ENCODE results near the gene LCN12.

Gene LCN12

GRCh38 chr9:136958898-136959850, 7.1 kb downstream of the LCN12 start:
- DNase-seq (ENCODE audit: low read depth) = no peak

GRCh38 chr9:136960212-136960937, 8.3 kb downstream of the LCN12 start:
- DNase-seq (ENCODE audit: low read depth) = no peak

GRCh38 chr9:136960938-136961275, 8.8 kb downstream of the LCN12 start:
- DNase-seq (ENCODE audit: low read depth) = no peak

DNA sequence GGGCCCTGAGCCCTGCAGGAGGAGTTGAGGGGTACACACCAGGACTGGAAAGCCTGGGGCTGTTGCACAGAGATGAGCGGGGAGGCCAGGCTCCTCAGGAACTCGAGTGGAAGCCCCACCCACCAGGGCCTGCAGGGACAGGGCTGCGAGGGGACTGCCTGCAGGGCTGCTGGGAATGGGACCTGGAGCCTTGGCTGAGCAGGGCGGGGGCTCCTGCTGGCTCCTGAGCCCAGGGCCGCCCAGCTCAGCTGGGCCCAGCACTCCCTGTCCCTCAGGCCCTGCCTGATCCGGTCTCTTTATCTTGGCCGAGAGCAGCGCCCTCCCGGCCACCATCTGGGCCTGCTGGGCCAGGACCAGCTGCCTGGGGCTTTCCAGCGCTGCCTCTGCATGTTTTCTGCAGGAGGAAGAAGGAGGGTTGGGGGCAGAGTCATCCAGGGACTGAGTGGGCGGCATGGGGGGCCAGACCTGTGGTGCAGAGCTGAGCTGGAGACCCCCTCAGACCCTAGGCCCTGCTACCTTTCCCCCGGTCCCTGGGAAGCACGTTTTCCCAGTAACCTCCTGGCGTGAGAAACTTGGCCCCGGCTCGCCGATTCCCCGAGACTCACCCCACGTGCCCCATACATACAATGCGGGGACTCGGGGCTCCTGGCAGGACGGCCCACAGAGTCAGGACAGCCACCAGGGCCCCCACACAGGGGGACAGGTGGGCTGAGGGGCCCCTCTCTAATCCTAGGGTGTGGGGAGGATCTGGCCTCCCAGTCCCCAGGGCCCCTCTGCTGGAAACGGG, 9.4 kb downstream of the LCN12 start:
- DNase-seq (ENCODE audit: low read depth) = no peak

DNA sequence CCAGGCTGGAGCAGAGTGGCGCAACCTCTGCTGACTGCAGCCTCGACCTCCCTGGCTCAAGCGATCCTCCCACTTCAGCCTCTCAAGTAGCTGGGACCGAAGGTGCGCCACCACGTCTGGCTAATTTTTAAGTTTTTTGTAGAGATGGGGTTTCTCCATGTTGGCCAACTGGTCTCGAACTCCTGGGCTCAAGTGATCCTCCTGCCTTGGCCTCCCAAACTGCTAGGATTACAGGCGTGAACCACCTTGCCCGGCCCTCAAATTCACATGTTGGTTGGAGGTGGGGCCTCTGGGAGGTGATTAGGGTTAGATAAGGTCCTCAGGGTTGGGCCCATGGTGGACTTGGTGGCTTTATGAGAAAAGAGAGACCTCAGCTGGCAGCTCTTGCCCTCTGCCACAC, 10.1 kb downstream of the LCN12 start:
- no peak for DNase-seq (ENCODE audit: low read depth)

DNA sequence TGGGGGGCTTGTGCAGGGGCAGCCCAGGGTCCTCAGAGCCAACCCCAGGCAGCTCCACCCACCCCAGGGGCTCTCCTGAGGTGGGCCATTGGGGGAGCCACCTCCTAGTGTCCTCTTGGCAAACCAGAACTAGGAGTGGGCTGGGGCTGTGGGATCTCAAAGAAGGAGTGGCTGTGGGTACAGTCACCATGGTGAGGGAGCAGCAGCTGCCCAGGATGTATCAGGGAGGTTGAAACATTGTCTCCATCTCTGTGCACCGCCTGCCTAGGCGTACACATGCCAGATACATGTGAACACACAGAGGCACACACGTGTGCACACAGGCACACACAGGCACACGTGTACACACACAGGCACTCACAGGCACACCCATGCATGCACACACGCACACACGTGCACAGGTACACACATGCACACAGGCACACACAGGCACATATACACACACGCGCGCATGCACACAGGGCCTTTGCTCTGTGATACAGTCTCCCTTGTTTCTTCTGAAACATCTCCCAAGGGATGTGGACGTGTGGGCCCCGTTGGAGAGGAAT, 10.7 kb downstream of the LCN12 start:
- no peak for DNase-seq (ENCODE audit: low read depth)

DNA sequence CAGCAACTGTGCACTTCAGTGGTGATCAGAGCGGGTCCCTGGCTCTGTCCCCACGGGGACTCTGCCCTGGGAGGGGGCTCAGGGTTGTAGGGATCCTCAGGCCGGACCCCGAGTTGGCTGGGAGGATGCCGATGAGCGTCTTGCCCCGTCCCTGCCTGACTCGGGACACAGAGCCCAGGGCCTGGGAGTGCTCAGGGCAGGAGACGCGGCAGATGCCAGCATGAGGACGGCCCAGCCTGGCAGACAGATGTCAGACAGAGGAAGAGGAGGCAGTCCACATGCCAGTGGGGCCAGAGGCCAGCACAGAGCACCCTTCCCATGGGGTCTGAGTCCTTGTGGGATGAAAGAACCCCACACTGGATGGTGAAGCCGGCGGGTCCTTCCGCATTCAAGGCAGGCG, 11.3 kb downstream of the LCN12 start:
- no peak for DNase-seq (ENCODE audit: low read depth)

DNA sequence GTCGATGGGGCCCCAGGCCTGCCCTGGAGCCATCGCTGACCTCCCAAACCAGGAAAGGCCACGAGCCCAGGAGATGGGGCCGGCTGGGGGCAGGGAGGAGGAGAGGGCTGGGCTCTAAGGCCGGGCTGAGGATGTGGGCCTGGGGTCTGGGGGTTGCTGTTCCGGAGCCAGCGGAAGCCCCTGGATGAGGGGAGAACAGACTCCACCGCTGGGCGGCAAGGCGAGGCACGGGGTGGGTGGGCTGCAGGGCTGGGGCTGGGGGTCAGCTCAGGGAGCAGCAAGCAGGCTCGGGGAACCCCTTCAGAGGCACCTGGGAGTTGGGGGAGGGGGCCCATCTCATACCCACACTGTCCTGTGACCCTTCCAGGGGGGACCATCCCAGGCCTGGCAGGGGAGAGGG, 11.7 kb downstream of the LCN12 start:
- no peak for DNase-seq (ENCODE audit: low read depth)

DNA sequence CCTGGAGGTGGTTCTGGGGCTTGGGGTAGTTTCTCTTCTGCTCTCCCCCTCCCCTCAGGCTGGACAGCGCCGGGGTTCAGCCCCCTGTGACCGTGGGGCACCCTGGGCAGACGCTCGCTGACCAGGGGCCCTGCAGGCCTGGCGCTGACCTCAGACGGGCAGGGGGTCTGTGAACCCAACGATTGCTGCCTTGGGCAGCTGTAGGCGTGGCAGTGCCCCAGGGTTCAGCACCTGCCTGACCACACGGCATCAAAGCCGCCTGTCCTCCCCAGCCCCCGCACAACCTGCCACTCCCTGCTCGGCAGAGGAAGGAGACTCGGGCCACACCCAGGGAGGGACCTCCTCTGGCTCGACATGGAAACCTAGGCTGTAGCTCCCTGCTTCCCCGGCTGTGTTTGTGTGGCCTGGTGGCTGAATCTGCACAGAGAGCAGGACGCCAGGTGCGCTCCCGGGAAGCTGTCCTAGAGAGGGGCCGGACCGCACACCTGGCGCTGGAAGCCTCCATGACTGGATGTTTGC, 12.2 kb downstream of the LCN12 start:
- no peak for DNase-seq (ENCODE audit: low read depth)

- DNase-seq (ENCODE audit: low read depth) = no peak
Measured at GRCh38 chr9:136964833-136965422, 12.9 kb downstream of the LCN12 start.

DNA sequence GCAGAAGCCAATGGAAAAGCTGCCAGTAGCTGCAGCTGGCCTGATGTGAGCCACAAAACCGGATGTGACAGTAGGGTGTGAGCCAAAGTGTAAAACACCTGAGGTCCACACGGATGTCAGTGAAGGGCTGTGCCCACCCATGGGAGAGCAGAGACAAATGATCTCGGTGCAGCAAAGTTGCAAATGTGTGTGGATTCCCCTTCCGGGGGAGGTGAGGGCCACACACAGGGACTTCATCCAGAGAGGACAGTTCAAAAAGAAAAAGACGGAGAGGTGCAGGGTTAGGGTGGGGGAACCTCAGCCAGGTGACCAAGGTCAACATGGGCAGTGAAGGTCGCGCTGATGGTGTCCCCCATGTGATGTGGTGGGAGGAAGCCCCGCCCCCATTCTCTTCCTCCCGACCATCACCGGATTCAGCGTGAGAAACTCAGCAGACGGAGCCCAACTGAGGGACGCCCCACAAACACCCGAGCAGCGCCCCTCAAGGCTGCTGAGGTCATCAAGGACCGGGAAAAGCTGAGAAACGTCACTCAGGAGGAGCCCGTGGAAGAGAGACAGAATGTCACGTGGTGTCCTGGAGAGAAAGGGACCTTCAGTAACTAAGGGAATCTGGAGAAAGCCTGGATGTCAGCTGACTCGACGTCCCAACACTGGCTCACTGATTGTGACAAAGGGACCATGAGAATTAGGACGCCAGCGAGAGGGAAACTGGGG, 13.9 kb downstream of the LCN12 start:
- DNase-seq (ENCODE audit: low read depth) = no peak

DNA sequence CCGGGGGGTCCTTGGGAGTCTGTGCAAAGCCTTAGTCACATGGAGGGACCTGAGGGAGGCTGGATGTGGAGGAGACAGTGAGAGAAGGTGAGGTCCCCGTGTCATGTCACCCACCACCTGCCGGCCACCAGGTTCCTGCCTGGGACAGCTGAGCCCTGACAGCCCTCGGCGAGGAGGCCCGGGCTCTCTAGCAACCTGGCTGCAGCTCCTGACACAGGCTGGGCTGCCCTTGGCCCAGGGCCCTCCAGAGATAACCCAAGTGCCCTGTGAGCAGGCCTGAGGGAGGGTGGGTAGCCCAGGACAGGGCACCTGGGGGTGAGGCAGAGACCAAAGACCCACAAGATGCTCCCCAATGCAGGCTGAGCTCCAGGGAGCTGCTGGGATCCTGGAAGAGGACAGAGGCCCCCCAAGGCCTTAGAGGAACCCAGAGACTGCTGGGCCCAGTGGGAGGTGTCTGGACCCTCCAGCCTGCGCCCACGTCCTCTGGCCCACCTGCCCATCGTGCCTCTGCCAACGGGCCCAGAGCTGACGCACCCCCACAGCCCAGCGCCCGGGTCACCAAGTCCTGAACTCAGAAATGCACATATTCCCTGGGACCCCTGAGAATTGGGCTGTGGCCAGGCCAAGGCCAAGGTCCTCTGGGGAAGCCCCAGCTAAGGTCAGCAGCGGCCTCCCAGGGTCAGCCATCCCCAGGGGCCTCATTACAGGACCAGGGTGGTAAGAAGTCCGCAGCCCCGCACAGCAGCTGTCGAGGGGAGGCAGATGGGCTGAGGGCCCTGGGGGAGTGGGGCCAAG, 16.5 kb downstream of the LCN12 start:
- no peak for DNase-seq (ENCODE audit: low read depth)

DNA sequence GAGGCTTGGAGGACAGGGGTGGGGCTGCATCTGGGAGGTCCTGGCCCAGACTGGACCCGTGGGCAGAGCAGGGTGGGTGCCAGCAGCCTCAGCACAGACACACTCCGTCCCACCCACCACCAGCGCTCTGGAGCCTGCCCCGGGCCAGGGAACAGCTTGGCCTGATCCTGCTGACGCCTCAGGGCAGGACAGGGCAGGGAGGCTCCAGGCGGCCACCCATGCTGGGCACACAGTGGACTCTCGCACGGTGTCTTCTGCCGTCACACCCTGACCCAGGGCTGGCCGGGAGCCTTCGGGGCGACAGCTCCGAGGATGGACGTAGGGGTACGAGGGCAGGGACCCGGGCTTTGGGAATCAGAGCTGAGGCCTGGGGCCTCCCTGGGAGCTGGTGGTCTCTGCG, 17.1 kb downstream of the LCN12 start:
- DNase-seq (ENCODE audit: low read depth) = no peak

DNA sequence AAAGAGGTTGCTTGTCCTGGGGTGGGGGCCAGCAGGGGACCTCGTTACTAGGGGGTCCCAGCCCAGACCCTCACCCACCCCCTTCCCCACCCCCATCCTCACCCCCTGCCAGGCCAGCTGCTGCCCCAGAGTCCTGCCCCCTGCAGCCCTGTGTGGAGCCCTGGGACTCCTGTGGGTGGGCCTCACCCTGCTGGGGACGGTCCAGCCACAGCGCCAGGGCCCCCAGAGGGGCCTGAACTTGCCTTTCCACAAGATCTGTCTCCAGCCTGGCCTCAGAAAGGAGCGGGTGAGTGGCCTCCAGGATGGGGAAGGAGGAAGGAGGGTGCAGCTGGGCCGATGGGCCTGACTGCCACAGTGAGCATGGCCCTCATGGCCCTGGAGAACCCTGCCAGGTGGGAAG, 17.7 kb downstream of the LCN12 start:
- DNase-seq (ENCODE audit: low read depth) = no peak

DNA sequence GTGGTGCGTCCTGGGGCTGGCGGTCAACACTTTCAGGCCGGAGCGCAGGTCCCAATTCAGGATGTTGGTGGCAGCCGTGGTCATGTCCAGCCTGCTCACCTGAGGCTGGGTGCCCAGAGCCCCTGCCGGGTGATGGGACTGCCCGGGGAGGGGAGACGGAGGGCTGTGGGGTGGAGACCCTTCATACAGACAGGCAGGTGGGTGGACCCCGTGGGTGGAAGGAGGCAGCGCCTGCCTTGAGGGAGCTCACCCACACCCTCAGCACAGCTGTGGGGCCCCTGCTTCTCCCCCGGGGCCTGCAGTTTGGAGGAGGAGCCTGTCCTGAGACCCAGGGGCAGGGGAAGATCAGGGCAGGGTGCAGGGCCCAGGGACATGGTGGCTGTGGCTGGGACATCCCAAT, 18.3 kb downstream of the LCN12 start:
- DNase-seq (ENCODE audit: low read depth) = no peak

GRCh38 chr9:136971746-136972145, 19.7 kb downstream of the LCN12 start:
- no peak for DNase-seq (ENCODE audit: low read depth)

GRCh38 chr9:136972335-136972734, 20.3 kb downstream of the LCN12 start:
- DNase-seq (ENCODE audit: low read depth) = no peak

DNA sequence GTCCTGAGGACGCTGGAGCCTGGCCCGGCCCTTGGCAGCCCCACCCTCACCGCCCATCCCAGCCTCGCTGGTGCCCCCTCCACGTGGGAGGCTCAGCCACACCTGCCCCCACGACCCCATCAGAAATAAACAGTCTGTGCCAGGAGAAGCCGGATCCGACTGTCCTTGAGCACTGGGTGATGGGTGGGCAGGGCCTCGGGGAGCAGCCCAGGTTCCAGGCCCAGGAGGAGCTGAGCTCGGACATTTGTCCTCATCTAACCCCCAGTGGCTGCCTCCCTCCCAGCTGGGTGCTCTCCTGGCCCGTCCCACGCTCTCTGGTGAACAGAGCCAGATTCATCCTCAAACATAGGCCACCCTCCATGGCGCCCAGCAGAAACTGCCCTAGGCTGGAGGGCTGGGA, 20.7 kb downstream of the LCN12 start:
- no peak for DNase-seq (ENCODE audit: low read depth)

DNA sequence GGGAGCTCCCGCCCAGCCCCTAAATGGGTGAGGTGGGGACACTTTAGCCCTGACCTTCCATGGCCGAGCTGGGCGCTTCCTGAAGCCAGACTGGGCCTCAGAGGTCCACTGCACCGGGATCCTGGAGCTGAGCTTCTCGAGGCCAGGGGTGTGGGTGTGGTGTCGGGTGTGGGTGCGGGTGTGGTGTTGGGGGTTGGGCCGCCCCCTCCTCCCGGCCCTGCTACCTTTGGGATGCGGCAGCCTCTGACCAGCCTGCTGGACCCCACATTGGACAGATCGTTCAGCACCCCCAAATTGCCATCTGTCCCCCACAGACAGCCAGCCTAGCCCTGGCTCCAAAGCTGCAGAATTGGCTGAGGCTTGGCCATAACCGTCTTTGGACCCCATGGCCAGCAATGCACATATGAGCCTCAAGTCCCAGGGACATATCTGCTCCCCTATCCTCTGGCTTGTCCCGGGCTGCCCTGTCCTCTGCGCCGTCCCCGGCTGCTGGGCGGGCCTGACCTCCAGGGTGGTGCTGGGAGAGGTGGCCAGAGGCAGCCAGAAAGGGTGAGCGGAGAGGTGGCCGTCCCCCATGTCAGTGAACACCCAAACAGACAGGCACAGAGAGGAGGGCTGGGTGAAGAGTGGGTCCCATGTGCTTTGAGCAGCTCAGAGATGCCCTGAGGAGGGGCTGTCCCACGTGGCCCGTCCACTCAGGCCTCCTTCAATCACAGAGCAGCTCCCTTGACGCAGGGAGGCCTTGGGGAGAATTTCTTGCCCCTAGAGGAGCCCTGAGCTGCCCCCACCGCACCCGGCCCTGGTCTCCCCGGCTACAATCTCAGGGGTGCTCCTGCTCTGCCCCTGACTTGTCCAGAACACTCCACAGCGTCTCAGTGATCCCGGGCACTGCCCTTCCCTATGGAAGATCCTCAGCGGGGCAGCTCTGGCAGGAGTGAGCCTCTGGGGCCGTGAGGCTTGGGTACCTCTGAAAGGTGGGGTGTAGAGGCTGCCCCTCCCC, 21.8 kb downstream of the LCN12 start:
- no peak for DNase-seq (ENCODE audit: low read depth)
